ENCODE data around the gene WDFY4.

DNA sequence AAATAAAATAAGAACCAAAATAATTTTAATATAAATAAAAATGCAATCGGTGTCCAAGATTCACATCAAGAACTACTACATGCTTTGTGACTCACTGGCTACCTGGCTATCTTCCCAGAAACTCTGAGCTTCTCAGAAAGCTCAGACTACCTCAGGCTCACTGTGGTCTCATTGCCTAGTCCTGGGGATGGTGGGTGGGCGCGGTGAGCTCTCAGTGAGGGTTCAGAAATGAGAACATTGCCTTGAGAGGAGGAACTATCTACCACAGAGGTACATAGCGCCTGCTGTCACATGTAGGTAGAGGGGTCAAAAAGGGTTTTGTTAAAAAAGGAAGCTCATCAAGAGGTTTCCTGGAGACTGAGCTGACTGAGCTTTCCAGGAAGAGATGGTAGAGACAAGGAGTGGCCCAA lies 108.0 kb downstream of the WDFY4 start:
- TF ChIP-seq L3MBTL2 (conservative IDR thresholded peaks at IDR 0.05): no peak
- no peak for TF ChIP-seq SP1 (IDR thresholded peaks at IDR 0.05)
- TF ChIP-seq ZNF384 (IDR thresholded peaks at IDR 0.05): no peak
- no peak for TF ChIP-seq NFRKB (IDR thresholded peaks at IDR 0.05)
- no peak for TF ChIP-seq ELF4 (IDR thresholded peaks at IDR 0.05)
- TF ChIP-seq, protein P1, sequence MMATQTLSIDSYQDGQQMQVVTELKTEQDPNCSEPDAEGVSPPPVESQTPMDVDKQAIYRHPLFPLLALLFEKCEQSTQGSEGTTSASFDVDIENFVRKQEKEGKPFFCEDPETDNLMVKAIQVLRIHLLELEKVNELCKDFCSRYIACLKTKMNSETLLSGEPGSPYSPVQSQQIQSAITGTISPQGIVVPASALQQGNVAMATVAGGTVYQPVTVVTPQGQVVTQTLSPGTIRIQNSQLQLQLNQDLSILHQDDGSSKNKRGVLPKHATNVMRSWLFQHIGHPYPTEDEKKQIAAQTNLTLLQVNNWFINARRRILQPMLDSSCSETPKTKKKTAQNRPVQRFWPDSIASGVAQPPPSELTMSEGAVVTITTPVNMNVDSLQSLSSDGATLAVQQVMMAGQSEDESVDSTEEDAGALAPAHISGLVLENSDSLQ (IDR thresholded peaks at IDR 0.05): no peak
- TF ChIP-seq FOXK2 (IDR thresholded peaks at IDR 0.05): no peak
- no peak for TF ChIP-seq CTBP1 (IDR thresholded peaks at IDR 0.05; ENCODE audit: borderline replicate concordance)
- no peak for TF ChIP-seq SUZ12 (IDR thresholded peaks at IDR 0.05)
- TF ChIP-seq BHLHE40 (IDR thresholded peaks at IDR 0.05; ENCODE audit: borderline replicate concordance): no peak

Data from HEK293T (cell line).